SU-DHL-6 (cell line): Measurements from ENCODE around the gene UBAC2.

Experiments used
- H2AFZ ChIP-seq: fragments of 200-600 bp; sonication (generic); 2 replicates; pipeline ENCODE4 v1.6.1; 2014; ENCODE audit warnings: low read depth, mild to moderate bottlenecking, moderate library complexity, mixed read lengths, antibody characterized with exemption, low read length; ENCODE audit not compliant: severe bottlenecking
- H3F3A ChIP-seq: fragments of 200-600 bp; shearing (Covaris generic); 2 replicates; pipeline ENCODE4 v1.6.0; 2016; ENCODE audit warnings: antibody characterized with exemption, mild to moderate bottlenecking; ENCODE audit not compliant: insufficient read depth
- H3K27ac ChIP-seq: fragments of 200-600 bp; sonication (generic); 2 replicates; pipeline ENCODE4 v1.5.1; 2016; ENCODE audit warnings: low read depth, mild to moderate bottlenecking, low read length, moderate library complexity, mixed read lengths
- H3K27me3 ChIP-seq: fragments of 200-600 bp; sonication (generic), shearing (Covaris generic); 2 replicates; pipeline ENCODE4 v1.6.0; 2014; ENCODE audit warnings: mild to moderate bottlenecking, low read length
- H3K36me3 ChIP-seq: fragments of 200-600 bp; sonication (generic); 2 replicates; pipeline ENCODE4 v1.6.1; 2014; ENCODE audit warnings: mild to moderate bottlenecking, low read length, mixed read lengths
- H3K4me2 ChIP-seq: fragments of 300-600, 200-600 bp; shearing (Covaris generic), sonication (generic); 2 replicates; pipeline ENCODE4 v1.6.0; 2014; ENCODE audit warnings: low read length, low read depth, mild to moderate bottlenecking; ENCODE audit not compliant: poor library complexity, severe bottlenecking
- H3K4me3 ChIP-seq: fragments of 200-600 bp; sonication (generic); 2 replicates; pipeline ENCODE4 v1.5.1; 2014; ENCODE audit warnings: antibody characterized with exemption, low read length, mild to moderate bottlenecking, mixed read lengths; ENCODE audit not compliant: insufficient read depth, poor library complexity, severe bottlenecking
- H3K79me2 ChIP-seq: fragments of 200-600 bp; sonication (generic); 2 replicates; pipeline ENCODE4 v1.6.1; 2014; ENCODE audit warnings: mild to moderate bottlenecking, low read length, moderate library complexity; ENCODE audit not compliant: insufficient read depth
- H3K9ac ChIP-seq: fragments of 200-600 bp; sonication (generic); 2 replicates; pipeline ENCODE4 v1.7.0; 2014; ENCODE audit warnings: mild to moderate bottlenecking, low read length
- H3K9me2 ChIP-seq: fragments of 200-600 bp; sonication (generic); replicated peaks from 2 replicates; pipeline ENCODE4 v1.6.1; 2014; ENCODE audit warnings: low read length; ENCODE audit not compliant: insufficient read depth
- H3K9me3 ChIP-seq: fragments of 200-600 bp; sonication (generic); 2 replicates; pipeline ENCODE4 v1.6.1; 2014; ENCODE audit warnings: low read length, mixed read lengths; ENCODE audit not compliant: insufficient read depth
- H4K20me1 ChIP-seq: fragments of 200-600 bp; sonication (generic); 2 replicates; pipeline ENCODE4 v1.6.1; 2014; ENCODE audit warnings: low read depth, mild to moderate bottlenecking, antibody characterized with exemption, low read length, moderate library complexity, mixed read lengths
- CTCF ChIP-seq: fragments of 200-600 bp; sonication (generic); IDR thresholded peaks from one replicate; pipeline ENCODE4 v1.5.1; 2017; ENCODE audit warnings: antibody characterized with exemption, mild to moderate bottlenecking, low read length, moderate library complexity; ENCODE audit not compliant: insufficient read depth, poor library complexity, severe bottlenecking
- EZH2phosphoT487 ChIP-seq: fragments of 200-600 bp; sonication (generic), shearing (Covaris generic); conservative IDR thresholded peaks from 2 replicates; pipeline ENCODE4 v1.6.1; 2018; ENCODE audit warnings: mild to moderate bottlenecking, antibody characterized with exemption, low read length, moderate library complexity, mixed read lengths

The UBAC2 gene

GRCh38 chr13:99230991-99231390 lies 30.3 kb downstream of the UBAC2 start:
- Histone ChIP-seq H4K20me1 (no peaks in the 10 kb centered on the region), H3K9me3 (no peaks in the 10 kb centered on the region), H3K9me2 (no peaks in the 10 kb centered on the region), H3K36me3 (no peaks in the 10 kb centered on the region), H3K4me3 (no peak overlapping the region), H3K27ac (peak overlapping the region; percentile 89), H3F3A (peaks cover 10% of the 10 kb centered on the region; the same call in 1 of the 2 replicates), H3K4me2 (peak overlapping the region; percentile 69), H3K9ac (peak overlapping the region; percentile 2; the same call in 1 of the 2 replicates), H3K27me3 (no peaks in the 10 kb centered on the region), H3K79me2 (peaks cover 64% of the 10 kb centered on the region), H2AFZ (no peak overlapping the region)
- TF ChIP-seq EZH2phosphoT487 = no peak
- TF ChIP-seq CTCF = no peak

GRCh38 chr13:99231721-99232120 lies 31.1 kb downstream of the UBAC2 start:
- peak overlapping the region; percentile 69 for H3K4me2 ChIP-seq
- H3K9ac ChIP-seq = peak overlapping the region; percentile 25; the same call in 1 of the 2 replicates
- H3K9me2 ChIP-seq = no peaks in the 10 kb centered on the region
- TF ChIP-seq CTCF (no peak), EZH2phosphoT487 (no peak)
- H3F3A ChIP-seq = peaks cover 10% of the 10 kb centered on the region; the same call in 1 of the 2 replicates
- no peaks in the 10 kb centered on the region for H3K9me3 ChIP-seq
- no peaks in the 10 kb centered on the region for H3K36me3 ChIP-seq
- peak overlapping the region; percentile 89 for H3K27ac ChIP-seq
- peak overlapping the region; percentile 1 for H3K4me3 ChIP-seq
- no peaks in the 10 kb centered on the region for H4K20me1 ChIP-seq
- H3K27me3 ChIP-seq = no peaks in the 10 kb centered on the region
- H3K79me2 ChIP-seq = peaks cover 59% of the 10 kb centered on the region
- H2AFZ ChIP-seq = no peak overlapping the region

GRCh38 chr13:99237981-99238662 lies 37.5 kb downstream of the UBAC2 start:
- no peak overlapping the region for H3K4me3 ChIP-seq
- H2AFZ ChIP-seq = no peak overlapping the region
- no peak overlapping the region for H3K4me2 ChIP-seq

More at GRCh38 chr13:99237981-99238662, 37.5 kb downstream of the UBAC2 start:
- Histone ChIP-seq H3K27me3 (no peaks in the 10 kb centered on the region), H3K9ac (no peak overlapping the region), H3K9me3 (no peaks in the 10 kb centered on the region), H3F3A (0 out of 2 replicates have a peak, but pooled peaks cover 3% of the 10 kb centered on the region), H4K20me1 (no peaks in the 10 kb centered on the region), H3K79me2 (peaks cover 11% of the 10 kb centered on the region; the same call in 1 of the 2 replicates), H3K27ac (no peak overlapping the region), H3K9me2 (no peaks in the 10 kb centered on the region), H3K36me3 (peaks cover 8% of the 10 kb centered on the region; the same call in 1 of the 2 replicates)
- TF ChIP-seq CTCF (no peak), EZH2phosphoT487 (no peak)
